ENCODE measurements around the gene CD84. TPM values are rescaled to one million over a fixed set of nuclear protein-coding genes. Genes with fewer than 3 reads are reported as not detected.
"Not testable (repeated sequence)": the region's sequence is repeated elsewhere in the genome, so short reads cannot be mapped to it uniquely, and the experiment has no call there.

The CD84 gene
- total and polyA plus RNA-seq, 8 donors, result 0.16 to 13.2 (median 3.1) TPM

DNA sequence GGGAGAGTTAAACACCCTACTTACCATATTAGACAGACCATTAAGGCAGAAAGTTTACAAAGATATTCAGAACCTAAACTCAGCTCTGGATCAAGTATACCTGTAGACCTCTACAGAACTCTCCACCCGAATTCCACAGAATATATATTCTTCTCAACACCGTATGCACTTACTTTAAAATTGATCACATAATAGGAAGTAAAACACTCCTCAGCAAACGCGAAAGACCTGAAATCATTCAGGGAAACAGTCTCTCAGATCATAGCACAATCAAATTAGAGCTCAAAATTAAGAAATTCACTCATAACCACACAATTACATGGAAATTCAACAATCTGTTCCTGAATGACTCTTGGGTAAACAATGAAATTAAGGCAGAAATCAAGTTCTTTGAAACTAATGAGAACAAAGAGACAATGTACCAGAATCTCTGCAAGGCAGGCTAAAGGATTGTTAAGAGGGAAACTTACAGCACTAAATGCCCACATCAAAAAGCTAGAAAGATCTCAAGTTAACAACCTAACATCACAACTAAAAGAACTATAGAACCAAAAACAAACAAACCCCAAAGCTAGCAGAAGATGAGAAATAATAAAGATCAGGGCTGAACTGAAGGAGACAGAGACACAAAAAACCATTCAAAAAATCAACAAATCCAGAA lies 19.1 kb downstream of the CD84 start:
- DNase-seq, result no peak
- ATAC-seq, result no peak
- H3K27me3 ChIP-seq, result no peaks in the 10 kb centered on the region
- H3K27ac ChIP-seq, result no peak overlapping the region
- no peak overlapping the region for H3K4me3 ChIP-seq
- FAIRE-seq, result no peak
- H3K36me3 ChIP-seq, result no peaks in the 10 kb centered on the region
- no peaks in the 10 kb centered on the region for H3K4me1 ChIP-seq
- intact Hi-C loops (cut with DNase I), result no loop called here
- no peaks in the 10 kb centered on the region for H3K9me3 ChIP-seq
- TF ChIP-seq, protein P1, sequence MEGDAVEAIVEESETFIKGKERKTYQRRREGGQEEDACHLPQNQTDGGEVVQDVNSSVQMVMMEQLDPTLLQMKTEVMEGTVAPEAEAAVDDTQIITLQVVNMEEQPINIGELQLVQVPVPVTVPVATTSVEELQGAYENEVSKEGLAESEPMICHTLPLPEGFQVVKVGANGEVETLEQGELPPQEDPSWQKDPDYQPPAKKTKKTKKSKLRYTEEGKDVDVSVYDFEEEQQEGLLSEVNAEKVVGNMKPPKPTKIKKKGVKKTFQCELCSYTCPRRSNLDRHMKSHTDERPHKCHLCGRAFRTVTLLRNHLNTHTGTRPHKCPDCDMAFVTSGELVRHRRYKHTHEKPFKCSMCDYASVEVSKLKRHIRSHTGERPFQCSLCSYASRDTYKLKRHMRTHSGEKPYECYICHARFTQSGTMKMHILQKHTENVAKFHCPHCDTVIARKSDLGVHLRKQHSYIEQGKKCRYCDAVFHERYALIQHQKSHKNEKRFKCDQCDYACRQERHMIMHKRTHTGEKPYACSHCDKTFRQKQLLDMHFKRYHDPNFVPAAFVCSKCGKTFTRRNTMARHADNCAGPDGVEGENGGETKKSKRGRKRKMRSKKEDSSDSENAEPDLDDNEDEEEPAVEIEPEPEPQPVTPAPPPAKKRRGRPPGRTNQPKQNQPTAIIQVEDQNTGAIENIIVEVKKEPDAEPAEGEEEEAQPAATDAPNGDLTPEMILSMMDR (IDR thresholded peaks at IDR 0.05), result no peak
- WGBS, 2 donors, result 88 to 92% methylated on average over 4 of the region's 4 CpGs

DNA sequence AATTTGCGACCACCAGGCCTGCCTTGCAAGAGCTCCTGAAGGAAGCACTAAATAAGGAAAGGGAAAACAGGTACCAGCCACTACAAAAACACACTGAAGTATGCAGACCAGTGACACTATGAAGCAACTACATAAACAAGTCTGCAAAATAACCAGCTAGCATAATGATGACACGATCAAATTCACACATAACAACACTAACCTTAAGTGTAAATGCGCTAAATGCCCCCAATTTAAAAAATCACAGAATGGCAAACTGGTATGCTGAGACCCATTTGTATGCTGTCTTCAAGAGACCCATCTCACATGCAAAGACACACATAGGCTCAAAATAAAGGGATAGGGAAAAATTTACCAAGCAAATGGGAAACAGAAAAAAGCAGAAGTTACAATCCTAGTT lies 19.9 kb downstream of the CD84 start:
- intact Hi-C loops (cut with DNase I); FAIRE-seq; H3K4me1 ChIP-seq; H3K36me3 ChIP-seq; H3K27me3 ChIP-seq; DNase-seq; H3K4me3 ChIP-seq; ATAC-seq; H3K27ac ChIP-seq; H3K9me3 ChIP-seq: not testable (repeated sequence)
- WGBS, 2 donors, result 65 to 82% methylated on average over 3 of the region's 3 CpGs

DNA sequence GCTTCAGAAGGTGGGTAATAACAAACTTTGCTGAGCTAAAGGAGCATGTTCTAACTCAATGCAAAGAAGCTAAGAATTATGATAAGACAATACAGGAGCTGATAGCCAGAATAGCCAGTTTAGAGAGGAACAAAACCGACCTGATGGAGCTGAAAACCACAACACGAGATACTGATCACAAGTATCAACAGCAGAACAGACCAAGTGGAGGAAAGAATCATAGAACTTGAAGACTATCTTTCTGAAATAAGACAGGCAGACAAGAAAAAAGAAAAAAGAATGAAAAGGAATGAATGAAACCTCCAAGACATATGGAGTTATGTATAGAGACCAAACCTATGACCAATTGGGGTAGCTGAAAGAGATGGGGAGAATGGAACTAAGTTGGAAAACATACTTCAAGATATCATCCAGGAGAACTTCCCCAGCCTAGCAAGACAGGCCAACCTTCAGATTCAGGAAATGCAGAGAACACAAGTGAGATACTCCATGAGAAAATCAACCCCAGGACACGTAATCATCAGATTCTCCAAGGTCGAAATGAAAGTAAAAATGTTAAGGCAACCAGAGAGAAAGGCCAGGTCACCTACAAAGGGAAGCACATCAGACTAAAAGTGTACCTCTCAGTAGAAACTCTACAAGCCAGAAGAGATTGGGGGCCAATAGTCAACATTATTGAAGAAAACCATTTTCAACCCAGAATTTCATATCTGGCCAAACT lies 20.5 kb downstream of the CD84 start:
- DNase-seq, result no peak
- FAIRE-seq, result no peak
- Histone ChIP-seq H3K9me3 (no peaks in the 10 kb centered on the region), H3K4me3 (no peak overlapping the region), H3K27me3 (no peaks in the 10 kb centered on the region), H3K36me3 (no peaks in the 10 kb centered on the region), H3K4me1 (no peaks in the 10 kb centered on the region), H3K27ac (no peak overlapping the region)
- no peak for ATAC-seq
- intact Hi-C loops (cut with DNase I), result no loop called here
- TF ChIP-seq, protein P1 (IDR thresholded peaks at IDR 0.05), result no peak
- 82 to 90% methylated on average over 4 of the region's 4 CpGs for WGBS, 2 donors

DNA sequence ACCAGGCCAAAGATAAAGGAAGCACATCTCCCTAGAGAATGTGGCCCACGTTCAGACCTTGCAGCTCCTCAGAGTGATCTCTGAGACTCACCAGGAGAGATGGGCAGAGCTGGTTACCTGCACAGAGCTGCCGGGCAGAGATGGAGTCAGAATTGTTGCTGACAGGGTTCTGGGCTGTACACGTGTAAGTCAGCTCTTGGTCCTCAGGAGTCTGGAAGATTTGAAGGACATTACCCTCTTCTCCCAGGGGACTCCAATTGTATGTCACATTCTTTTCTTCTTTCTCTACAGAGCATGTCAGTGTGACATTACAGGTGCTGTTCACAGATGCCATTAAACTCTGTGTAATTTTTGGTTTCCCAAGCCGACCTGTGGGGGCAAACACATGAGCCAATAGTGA lies 25.5 kb downstream of the CD84 start:
- intact Hi-C loops (cut with DNase I), result no loop called here
- 79 to 88% methylated on average over 4 of the region's 4 CpGs for WGBS, 2 donors
- FAIRE-seq, result no peak
- Histone ChIP-seq H3K27me3 (no peaks in the 10 kb centered on the region), H3K4me3 (no peak overlapping the region), H3K27ac (no peak overlapping the region), H3K36me3 (peaks cover 0 to 3% (median 0%) of the 10 kb centered on the region in 3 donors), H3K9me3 (no peaks in the 10 kb centered on the region), H3K4me1 (peaks cover 0 to 4% (median 0%) of the 10 kb centered on the region in 3 donors)
- TF ChIP-seq, protein P1 (IDR thresholded peaks at IDR 0.05), result no peak
- ATAC-seq, result no peak
- no peak for DNase-seq

DNA sequence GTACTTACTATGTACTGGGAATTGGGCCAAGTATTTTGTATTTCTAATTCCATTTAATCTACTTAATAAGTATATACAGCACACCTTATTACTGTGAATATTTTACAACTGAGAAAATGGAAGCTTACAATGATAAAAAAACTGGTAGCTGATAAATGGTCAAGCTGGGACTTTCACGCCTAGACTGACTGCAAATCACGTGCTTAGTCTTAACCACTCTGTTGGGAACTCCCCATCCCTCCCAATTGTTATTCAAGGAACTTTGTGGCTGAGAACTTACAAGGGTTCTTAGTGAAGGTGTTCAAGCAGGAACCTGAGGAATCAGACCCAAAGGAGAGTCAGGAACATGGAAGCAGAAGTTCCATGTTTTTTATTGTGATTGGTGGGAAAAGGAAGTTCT lies 26.9 kb downstream of the CD84 start:
- Histone ChIP-seq H3K36me3 (peaks cover 0 to 3% (median 0%) of the 10 kb centered on the region in 3 donors), H3K9me3 (no peaks in the 10 kb centered on the region), H3K27me3 (no peaks in the 10 kb centered on the region), H3K4me1 (peaks cover 0 to 11% (median 7%) of the 10 kb centered on the region in 3 donors), H3K4me3 (no peak overlapping the region), H3K27ac (no peak overlapping the region)
- DNase-seq (no peak), FAIRE-seq (no peak), ATAC-seq (peak in 1 of 4 donors; percentile 19)
- intact Hi-C loops (cut with DNase I), result no loop called here
- whole genome bisulfite sequencing, 2 donors, result 79 to 86% methylated on average over 2 of the region's 2 CpGs
- TF ChIP-seq, protein P1 (IDR thresholded peaks at IDR 0.05), result no peak
